H1 (cell line): ENCODE results near the gene ZNF598. TPM values are rescaled to one million over a fixed set of nuclear protein-coding genes. Genes with fewer than 3 reads are reported as not detected.

Source experiments
- CTCF ChIA-PET: fragments of 300-600 bp; sonication (Branson Sonifier 250); formaldehyde crosslinking; loops from one replicate; lab custom pipeline; 2021; ENCODE audit not compliant: partially characterized antibody; lab: Charles Lee
- POLR2A ChIA-PET: fragments of 300-600 bp; sonication (Branson Sonifier 250); formaldehyde crosslinking; loops from one replicate; lab custom pipeline; 2021; ENCODE audit warnings: inconsistent platforms; ENCODE audit not compliant: partially characterized antibody; lab: Charles Lee
- DNase-seq, 2 experiments: peaks; one replicate each; pipeline versions ENCODE4 v3.0.0 to v3.0.0-alpha.2; 2010 to 2022; ENCODE audit warnings: low spot score in 2 of 2, low read depth in 1 of 2, mixed read lengths in 1 of 2
- FAIRE-seq: peaks from 2 replicates; lab custom pipeline; 2011; peaks lifted over from hg19 to GRCh38; lab: Jason Lieb, UNC
- H2AFZ ChIP-seq: 2 replicates; pipeline ENCODE4 v1.8.1; 2012; ENCODE audit warnings: low read length, inconsistent platforms
- H2AK5ac ChIP-seq: 2 replicates; pipeline ENCODE4 v1.6.1; 2013; ENCODE audit warnings: low read depth, low read length
- H2BK120ac ChIP-seq: replicated peaks from 2 replicates; pipeline ENCODE3; 2013; ENCODE audit warnings: low read depth, low read length, inconsistent platforms
- H2BK12ac ChIP-seq: 2 replicates; pipeline ENCODE4 v1.6.1; 2013; ENCODE audit warnings: low read depth, low read length
- H2BK15ac ChIP-seq: 2 replicates; pipeline ENCODE4 v1.6.1; 2013; ENCODE audit warnings: low read length
- H2BK20ac ChIP-seq: 2 replicates; pipeline ENCODE4 v1.6.1; 2013; ENCODE audit warnings: low read length
- H2BK5ac ChIP-seq: 2 replicates; pipeline ENCODE4 v1.6.1; 2013; ENCODE audit warnings: low read depth, low read length
- H3K14ac ChIP-seq: 2 replicates; pipeline ENCODE4 v1.6.1; 2013; ENCODE audit warnings: inconsistent platforms; ENCODE audit not compliant: insufficient read length
- H3K18ac ChIP-seq: 2 replicates; pipeline ENCODE4 v1.6.1; 2013; ENCODE audit warnings: low read length; ENCODE audit errors: extremely low read depth
- H3K23ac ChIP-seq: 2 replicates; pipeline ENCODE4 v1.6.1; 2013; ENCODE audit warnings: inconsistent platforms; ENCODE audit not compliant: insufficient read length
- H3K23me2 ChIP-seq: 2 replicates; pipeline ENCODE4 v1.6.1; 2013; ENCODE audit warnings: low read depth, low read length
- H3K27ac ChIP-seq: 2 replicates; pipeline ENCODE4 v1.6.1; 2011; ENCODE audit warnings: low read depth, low read length, inconsistent platforms
- H3K27me3 ChIP-seq, 4 experiments: replicated peaks in 1 of 4; 1 replicate in 1 of 4; 2 replicates in 3 of 4; pipeline versions ENCODE4 v1.6.1 to v1.8.1; 2011 to 2013; ENCODE audit warnings: low read length in 3 of 4, mild to moderate bottlenecking in 3 of 4, inconsistent platforms in 2 of 4, mixed read lengths in 2 of 4, moderate library complexity in 1 of 4; ENCODE audit not compliant: control insufficient read depth in 3 of 4, insufficient read depth in 3 of 4; ENCODE audit errors: extremely low read depth in 1 of 4
- H3K36me3 ChIP-seq, 4 experiments: 2 replicates each; pipeline versions ENCODE4 v1.6.1 to v1.8.1; 2011 to 2013; ENCODE audit warnings: mild to moderate bottlenecking in 4 of 4, low read length in 3 of 4, moderate library complexity in 2 of 4, control low read depth in 1 of 4, inconsistent platforms in 1 of 4; ENCODE audit not compliant: insufficient read depth in 4 of 4, control insufficient read depth in 2 of 4
- H3K4ac ChIP-seq: replicated peaks from 2 replicates; pipeline ENCODE3; 2013; ENCODE audit warnings: low read length, low read depth, mixed read lengths, inconsistent platforms; ENCODE audit not compliant: insufficient read length
- H3K4me1 ChIP-seq, 4 experiments: replicated peaks in 1 of 4; 1 replicate in 1 of 4; 2 replicates in 3 of 4; pipeline versions ENCODE4 v1.6.1 to v1.8.1; 2011 to 2013; ENCODE audit warnings: low read length in 3 of 4, inconsistent platforms in 2 of 4, mixed read lengths in 1 of 4; ENCODE audit not compliant: insufficient read depth in 4 of 4, control insufficient read depth in 3 of 4
- H3K4me2 ChIP-seq, 2 experiments: 2 replicates each; pipeline versions ENCODE4 v1.6.1 to v1.8.1; 2011 to 2013; ENCODE audit warnings: low read depth in 2 of 2, low read length in 2 of 2, control low read depth in 1 of 2, inconsistent platforms in 1 of 2, mild to moderate bottlenecking in 1 of 2; ENCODE audit not compliant: insufficient read depth in 1 of 2
- H3K4me3 ChIP-seq, 4 experiments: fragments of 200-600, 300-600 bp in 1 of 4; sonication (generic), shearing (Covaris generic), sonication (Bioruptor Twin) in 1 of 4; 2 replicates each; pipeline versions ENCODE4 v1.5.1 to v1.8.1; 2011 to 2016; ENCODE audit warnings: low read length in 4 of 4, low read depth in 3 of 4, control low read depth in 2 of 4, inconsistent platforms in 2 of 4, mild to moderate bottlenecking in 2 of 4, mixed read lengths in 1 of 4, moderate library complexity in 1 of 4; ENCODE audit not compliant: insufficient read depth in 2 of 4; ENCODE audit errors: extremely low read depth in 1 of 4
- H3K56ac ChIP-seq: replicated peaks from 2 replicates; pipeline ENCODE3; 2013; ENCODE audit warnings: low read depth, mild to moderate bottlenecking, mixed read lengths, low read length, inconsistent platforms; ENCODE audit not compliant: insufficient read length
- H3K79me1 ChIP-seq: 2 replicates; pipeline ENCODE4 v1.6.1; 2013; ENCODE audit warnings: low read depth, low read length, control low read depth
- H3K79me2 ChIP-seq, 2 experiments: 2 replicates each; pipeline versions ENCODE4 v1.6.1 to v1.8.1; 2012 to 2013; ENCODE audit warnings: low read length in 2 of 2, mild to moderate bottlenecking in 2 of 2, inconsistent platforms in 1 of 2; ENCODE audit not compliant: insufficient read depth in 2 of 2, control insufficient read depth in 1 of 2
- H3K9ac ChIP-seq, 4 experiments: replicated peaks in 1 of 4; 1 replicate in 1 of 4; 2 replicates in 3 of 4; pipeline versions ENCODE4 v1.6.1 to v1.8.1; 2011 to 2013; ENCODE audit warnings: low read depth in 3 of 4, low read length in 3 of 4, control low read depth in 2 of 4, mild to moderate bottlenecking in 2 of 4, moderate library complexity in 2 of 4, inconsistent platforms in 1 of 4; ENCODE audit errors: extremely low read depth in 1 of 4
- H3K9me3 ChIP-seq, 2 experiments: 2 replicates each; pipeline versions ENCODE4 v1.6.1 to v1.8.1; 2012 to 2013; ENCODE audit warnings: mild to moderate bottlenecking in 2 of 2, moderate library complexity in 2 of 2, control low read depth in 1 of 2, inconsistent platforms in 1 of 2, low read depth in 1 of 2, low read length in 1 of 2, mixed read lengths in 1 of 2; ENCODE audit not compliant: insufficient read depth in 2 of 2
- H4K20me1 ChIP-seq, 2 experiments: replicated peaks in 1 of 2; 2 replicates each; pipeline versions ENCODE3 to v1.8.1; 2011 to 2013; ENCODE audit warnings: inconsistent platforms in 2 of 2, low read length in 2 of 2, mild to moderate bottlenecking in 1 of 2; ENCODE audit not compliant: insufficient read depth in 2 of 2, control insufficient read depth in 1 of 2
- H4K5ac ChIP-seq: 2 replicates; pipeline ENCODE4 v1.6.1; 2013; ENCODE audit warnings: low read length, low read depth, mixed read lengths, inconsistent platforms; ENCODE audit not compliant: insufficient read length
- H4K8ac ChIP-seq: 2 replicates; pipeline ENCODE4 v1.8.0; 2013; ENCODE audit warnings: mild to moderate bottlenecking, moderate library complexity, low read length, inconsistent platforms; ENCODE audit not compliant: insufficient read depth; ENCODE audit errors: extremely low read depth
- H4K91ac ChIP-seq: replicated peaks from 2 replicates; pipeline ENCODE3; 2013; ENCODE audit warnings: low read length, mixed read lengths, inconsistent platforms; ENCODE audit not compliant: insufficient read length
- CREB1 ChIP-seq: IDR thresholded peaks from 2 replicates; pipeline ENCODE4 v1.6.1; 2012; ENCODE audit warnings: inconsistent platforms
- GABPA ChIP-seq: IDR thresholded peaks from 2 replicates; pipeline ENCODE4 v1.6.1; 2011; ENCODE audit warnings: mild to moderate bottlenecking, low read length, moderate library complexity, borderline replicate concordance; ENCODE audit not compliant: insufficient read depth
- HDAC2 ChIP-seq, 2 experiments: fragments of 300-600 bp in 1 of 2; sonication (generic) in 1 of 2; IDR thresholded peaks; 2 replicates each; pipeline ENCODE4 v1.6.1; 2011 to 2012; ENCODE audit warnings: low read depth in 2 of 2, low read length in 2 of 2, mild to moderate bottlenecking in 2 of 2, moderate library complexity in 2 of 2, borderline replicate concordance in 1 of 2, inconsistent platforms in 1 of 2
- POLR2A ChIP-seq, 2 experiments: IDR thresholded peaks; 1 replicate in 1 of 2; 2 replicates in 1 of 2; pipeline ENCODE4 v1.6.1; 2011; ENCODE audit warnings: low read depth in 2 of 2, low read length in 2 of 2, mild to moderate bottlenecking in 2 of 2; ENCODE audit errors: control extremely low read depth in 1 of 2
- SIX5 ChIP-seq: IDR thresholded peaks from 2 replicates; pipeline ENCODE4 v1.6.1; 2011; ENCODE audit warnings: mild to moderate bottlenecking, low read depth, low read length
- SP2 ChIP-seq: IDR thresholded peaks from 2 replicates; pipeline ENCODE4 v1.6.1; 2012; ENCODE audit warnings: mild to moderate bottlenecking, low read length, inconsistent platforms
- SRF ChIP-seq: IDR thresholded peaks from 2 replicates; pipeline ENCODE4 v1.6.1; 2011; ENCODE audit warnings: mild to moderate bottlenecking, low read depth, low read length, moderate library complexity
- TAF1 ChIP-seq: IDR thresholded peaks from 2 replicates; pipeline ENCODE4 v1.6.1; 2011; ENCODE audit warnings: mild to moderate bottlenecking, low read depth, low read length
- TAF7 ChIP-seq: optimal IDR thresholded peaks from 2 replicates; pipeline ENCODE3; 2011; ENCODE audit warnings: low read depth, mild to moderate bottlenecking, inconsistent platforms, low read length, moderate library complexity, borderline replicate concordance
- TEAD4 ChIP-seq: IDR thresholded peaks from 2 replicates; pipeline ENCODE4 v1.6.1; 2012; ENCODE audit warnings: low read depth, low read length, inconsistent platforms, mixed read lengths
- YY1 ChIP-seq: IDR thresholded peaks from 2 replicates; pipeline ENCODE4 v1.6.1; 2011; ENCODE audit warnings: low read depth, mild to moderate bottlenecking, low read length
- WGBS, 2 experiments: shearing (Covaris generic) in 1 of 2; methylation state at CpG; one replicate each; pipeline versions ENCODE4 v1.1.6 to v1.1.7; 2013 to 2015; ENCODE audit warnings: low lambda C conversion rate in 2 of 2, mixed read lengths in 2 of 2, inconsistent platforms in 1 of 2, low coverage in 1 of 2, missing lambda C conversion rate in 1 of 2; ENCODE audit not compliant: insufficient replicate concordance in 2 of 2, insufficient coverage in 1 of 2, insufficient read length in 1 of 2; ENCODE audit errors: extremely low coverage in 1 of 2, missing lambda C conversion rate in 1 of 2; 5-methylcytosine and 5-hydroxymethylcytosine counted together
- polyA plus RNA-seq, 7 experiments: library from polyadenylated mRNA; depleted of rRNA in 3 of 7; stranded (reverse) in 5 of 7; unstranded in 2 of 7; fragments of >200 nt in 5 of 7; fragments of 200-250 nt in 2 of 7; gene quantifications; 1 replicate in 5 of 7; 2 replicates in 1 of 7; 4 replicates in 1 of 7; pipeline versions ENCODE4 v1.2.1 to v1.2.3, GENCODE V29; 2011 to 2013; ENCODE audit warnings: missing spikeins in 2 of 7, mixed read lengths in 2 of 7
- total RNA-seq: library from RNA; stranded (reverse); fragmentation: NEBNext Ultra II Directional; extraction: Animal tissue kit (Norgen Biotek cat#: 25700); gene quantifications from 2 replicates; pipeline ENCODE4 v1.2.1, GENCODE V29; 2021

ZNF598 gene
- total and polyA plus RNA-seq, 2 of the 8 experiments (the other 6 are each of a cell fraction or from before 2014, with no cell fraction given) = 29.3 to 47.6 TPM

DNA sequence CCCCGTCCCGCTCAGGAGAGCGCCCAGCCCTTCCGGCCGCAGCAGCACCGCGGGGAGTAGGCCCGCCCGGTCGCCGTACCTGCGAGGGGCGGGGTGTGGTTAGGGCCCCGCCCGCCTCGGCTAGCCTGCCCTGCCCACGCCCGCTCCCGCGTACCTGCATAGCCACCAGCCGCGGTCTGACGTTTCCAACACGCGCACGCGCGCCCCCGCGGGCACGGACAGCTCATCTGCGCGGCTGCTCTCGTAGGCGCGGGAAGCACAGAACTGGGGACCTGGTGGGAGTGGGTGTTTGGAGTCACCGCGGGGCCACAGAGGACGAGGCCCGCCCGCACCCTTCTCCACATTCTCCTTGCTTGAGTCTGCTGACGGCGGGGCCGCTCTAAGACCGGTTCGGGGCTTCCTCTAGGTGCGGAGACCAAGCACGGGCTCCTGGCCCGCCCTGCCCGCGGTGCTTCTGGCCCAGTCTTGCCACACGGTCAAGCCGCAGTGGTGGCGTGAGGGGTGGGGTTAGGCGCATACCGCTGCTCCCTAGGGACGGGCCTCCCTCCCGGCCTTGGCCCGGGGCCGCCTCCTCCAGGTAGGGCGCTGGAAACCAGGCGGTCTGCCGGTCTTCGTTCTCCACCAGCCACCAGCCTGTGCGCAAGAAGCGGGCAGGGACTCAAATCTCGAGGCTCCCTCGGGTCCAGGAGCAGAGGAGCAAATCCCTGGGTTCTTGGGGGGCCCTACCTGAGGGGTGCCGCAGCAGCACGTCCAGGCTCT lies 30.2 kb downstream of the ZNF598 start:
- H3K56ac ChIP-seq = no peak overlapping the region
- H2AK5ac ChIP-seq = 0 out of 2 replicates have a peak overlapping the region, but pooled peaks have one; percentile 13
- H2BK20ac ChIP-seq = no peak overlapping the region
- no peak overlapping the region for H2BK15ac ChIP-seq
- peaks cover 22% of the 10 kb centered on the region for H3K23me2 ChIP-seq
- ChIA-PET POLR2A (interaction anchor here (0.8 to 28.2 kb wide), 17 partner anchors 8 to 175 kb away, joined by 3 to 736 read pairs (median 4); partner anchors contain the start of genes MSRB1, NDUFB10, RNF151 and RPS2), CTCF (interaction anchor here (0.5 to 1.5 kb wide), 2 partner anchors 25 to 52 kb away, joined by 3 to 4 read pairs; no protein-coding TSS in a partner anchor)
- no peak for FAIRE-seq
- peak in 1 of 2 experiments; percentile 87 for DNase-seq
- H3K9me3 ChIP-seq = no peaks in the 10 kb centered on the region
- H4K20me1 ChIP-seq = peaks cover 2 to 22% of the 10 kb centered on the region in 2 experiments
- no peak overlapping the region for H2BK120ac ChIP-seq
- H2BK12ac ChIP-seq = 0 out of 2 replicates have a peak overlapping the region, but pooled peaks have one; percentile 60
- H3K23ac ChIP-seq = no peak overlapping the region
- H4K91ac ChIP-seq = peak overlapping the region; percentile 55
- H3K36me3 ChIP-seq = peaks cover 11 to 32% (median 20%) of the 10 kb centered on the region in 4 experiments; a peak in 7 of 8 replicates
- H3K4me1 ChIP-seq = peaks cover 3 to 30% (median 25%) of the 10 kb centered on the region in 4 experiments
- peak overlapping the region; percentile 60; the same call in 1 of the 2 replicates for H2BK5ac ChIP-seq
- H3K4me3 ChIP-seq = peak overlapping the region; percentile 31 to 61 (median 38)
- peak overlapping the region; percentile 64 for H4K5ac ChIP-seq
- 0 out of 4 replicates have a peak, but pooled peaks cover 0 to under 1% of the 10 kb centered on the region in 2 experiments for H3K79me2 ChIP-seq
- H3K27me3 ChIP-seq = peaks cover 8 to 40% (median 39%) of the 10 kb centered on the region in 4 experiments; a peak in 6 of 7 replicates
- H3K79me1 ChIP-seq = no peaks in the 10 kb centered on the region
- H3K4me2 ChIP-seq = peak overlapping the region; percentile 87 to 91
- 9% methylated on average over 33 of the region's 70 CpGs; no CpG with 5 or more reads in 1 of the 2 experiments for WGBS, 2 experiments
- peak overlapping the region in 1 of 4 experiments; percentile 22; a peak in 4 of 7 replicates for H3K9ac ChIP-seq
- H4K8ac ChIP-seq = peak overlapping the region; percentile 83
- no peak overlapping the region for H2AFZ ChIP-seq
- H3K27ac ChIP-seq = no peak overlapping the region
- H3K14ac ChIP-seq = no peak overlapping the region
- peak overlapping the region; percentile 78 for H3K18ac ChIP-seq
- peak overlapping the region; percentile 78 for H3K4ac ChIP-seq
- 0 out of 4 replicates have a peak, but pooled peaks of 1 of the 2 experiments have one; percentile 25 for TF ChIP-seq HDAC2 (IDR thresholded peaks at IDR 0.05; ENCODE audit: borderline replicate concordance in 1 of 2, low read depth in 2 of 2, low read length in 2 of 2)
- peak; percentile 4; the same call in 1 of the 2 replicates for TF ChIP-seq TEAD4
- TF ChIP-seq SP2 = no peak
- TF ChIP-seq TAF1 = peak; percentile 26; the same call in 1 of the 2 replicates
- TF ChIP-seq CREB1 = peak; percentile 58
- TF ChIP-seq POLR2A (IDR thresholded peaks at IDR 0.05; ENCODE audit: control extremely low read depth in 1 of 2, low read depth in 2 of 2, low read length in 2 of 2) = peak in 1 of 2 experiments; percentile 22; a peak in 1 of 3 replicates
- peak; percentile 14 for TF ChIP-seq TAF7
- TF ChIP-seq SRF = no peak
- no peak for TF ChIP-seq YY1
- TF ChIP-seq SIX5 = no peak
- TF ChIP-seq GABPA = peak; percentile 56; the same call in 1 of the 2 replicates
